HAP-1 (cell line): ENCODE measurements around the gene TMEM184A.

Experiments used
- DNase-seq, 2 experiments: peaks; one replicate each; pipeline ENCODE4 v3.0.0-alpha.2; 2016 to 2020; ENCODE audit warnings: low spot score in 2 of 2
- H3K27me3 ChIP-seq: fragments of 250-450 bp; sonication (Bioruptor Pico); 2 replicates; pipeline ENCODE4 v1.5.1; 2020; ENCODE audit warnings: low read depth, mild to moderate bottlenecking, moderate library complexity
- H3K36me3 ChIP-seq: fragments of 250-450 bp; sonication (Bioruptor Pico); replicated peaks from 2 replicates; pipeline ENCODE4 v1.5.1; 2020; ENCODE audit warnings: mild to moderate bottlenecking
- H3K4me1 ChIP-seq: fragments of 250-450 bp; sonication (Bioruptor Pico); 2 replicates; pipeline ENCODE4 v1.5.1; 2020; ENCODE audit warnings: mild to moderate bottlenecking
- H3K4me3 ChIP-seq: fragments of 250-450 bp; sonication (Bioruptor Pico); 2 replicates; pipeline ENCODE4 v1.5.1; 2020; ENCODE audit warnings: mild to moderate bottlenecking, moderate library complexity
- H3K9me3 ChIP-seq: fragments of 250-450 bp; sonication (Bioruptor Pico); 2 replicates; pipeline ENCODE4 v1.5.1; 2020; ENCODE audit warnings: mild to moderate bottlenecking, moderate library complexity
- in situ Hi-C: fragments of 300-500 bp; cut with MboI; formaldehyde crosslinking; loops from 3 replicates; pipeline ENCODE4 v1.14.3; 2020; ENCODE audit warnings: low sequenced_read_pairs, inconsistent platforms, mixed read lengths

Gene TMEM184A

GRCh38 chr7:1595027-1595426 lies 39.0 kb upstream of the TMEM184A start:
- peaks cover 44% of the 10 kb centered on the region for H3K27me3 ChIP-seq
- in situ Hi-C loops, result no loop called here
- DNase-seq, result no peak
- no peak overlapping the region for H3K4me3 ChIP-seq
- H3K4me1 ChIP-seq, result no peaks in the 10 kb centered on the region
- H3K36me3 ChIP-seq, result no peaks in the 10 kb centered on the region
- H3K9me3 ChIP-seq, result no peaks in the 10 kb centered on the region

- Histone ChIP-seq H3K4me1 (no peaks in the 10 kb centered on the region), H3K36me3 (no peaks in the 10 kb centered on the region), H3K9me3 (no peaks in the 10 kb centered on the region), H3K27me3 (peaks cover 55% of the 10 kb centered on the region), H3K4me3 (no peak overlapping the region)
- no peak for DNase-seq
- in situ Hi-C loops, result no loop called here
Observed at GRCh38 chr7:1593904-1594421, 38.0 kb upstream of the TMEM184A start.

- peaks cover 59% of the 10 kb centered on the region for H3K27me3 ChIP-seq
- in situ Hi-C loops, result no loop called here
- peak in 1 of 2 experiments; percentile 60 for DNase-seq
- H3K9me3 ChIP-seq, result no peaks in the 10 kb centered on the region
- no peaks in the 10 kb centered on the region for H3K4me1 ChIP-seq
- no peaks in the 10 kb centered on the region for H3K36me3 ChIP-seq
- H3K4me3 ChIP-seq, result no peak overlapping the region
Observed at GRCh38 chr7:1593091-1593866, 37.3 kb upstream of the TMEM184A start.

GRCh38 chr7:1592299-1592871 lies 36.4 kb upstream of the TMEM184A start:
- no peaks in the 10 kb centered on the region for H3K4me1 ChIP-seq
- no peaks in the 10 kb centered on the region for H3K36me3 ChIP-seq
- H3K27me3 ChIP-seq, result peaks cover 59% of the 10 kb centered on the region
- no peak overlapping the region for H3K4me3 ChIP-seq
- DNase-seq, result no peak
- no peaks in the 10 kb centered on the region for H3K9me3 ChIP-seq
- in situ Hi-C loops, result no loop called here

GRCh38 chr7:1591876-1592275 lies 35.9 kb upstream of the TMEM184A start:
- Histone ChIP-seq H3K4me3 (no peak overlapping the region), H3K9me3 (no peaks in the 10 kb centered on the region), H3K4me1 (no peaks in the 10 kb centered on the region), H3K36me3 (no peaks in the 10 kb centered on the region), H3K27me3 (peaks cover 56% of the 10 kb centered on the region)
- no peak for DNase-seq
- in situ Hi-C loops, result no loop called here

DNA sequence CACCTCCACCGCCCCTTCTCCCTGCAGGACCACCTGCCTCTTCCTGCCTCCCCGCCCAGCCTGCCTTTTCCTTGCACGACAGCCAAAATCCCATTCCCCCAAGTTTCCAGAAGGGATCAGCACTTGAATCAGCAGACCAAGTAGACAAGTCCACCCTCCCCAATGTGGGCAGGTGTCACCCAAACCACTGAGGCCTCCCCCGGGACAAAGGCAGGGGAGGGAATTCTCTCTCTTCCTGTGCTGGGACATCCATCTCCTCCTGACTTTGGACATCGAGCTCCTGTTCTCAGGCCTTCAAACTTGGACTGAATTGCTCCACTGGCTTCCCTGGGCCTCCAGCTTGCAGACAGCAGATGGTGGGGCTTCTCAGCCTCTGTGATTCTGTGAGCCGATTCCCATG lies 35.4 kb upstream of the TMEM184A start:
- in situ Hi-C loops, result no loop called here
- Histone ChIP-seq H3K36me3 (no peaks in the 10 kb centered on the region), H3K4me1 (no peaks in the 10 kb centered on the region), H3K27me3 (peaks cover 56% of the 10 kb centered on the region), H3K4me3 (no peak overlapping the region), H3K9me3 (no peaks in the 10 kb centered on the region)
- DNase-seq, result no peak

GRCh38 chr7:1590887-1591286 lies 34.9 kb upstream of the TMEM184A start:
- no peaks in the 10 kb centered on the region for H3K9me3 ChIP-seq
- DNase-seq, result no peak
- peaks cover 53% of the 10 kb centered on the region for H3K27me3 ChIP-seq
- in situ Hi-C loops, result no loop called here
- no peaks in the 10 kb centered on the region for H3K36me3 ChIP-seq
- H3K4me1 ChIP-seq, result no peaks in the 10 kb centered on the region
- H3K4me3 ChIP-seq, result no peak overlapping the region

DNA sequence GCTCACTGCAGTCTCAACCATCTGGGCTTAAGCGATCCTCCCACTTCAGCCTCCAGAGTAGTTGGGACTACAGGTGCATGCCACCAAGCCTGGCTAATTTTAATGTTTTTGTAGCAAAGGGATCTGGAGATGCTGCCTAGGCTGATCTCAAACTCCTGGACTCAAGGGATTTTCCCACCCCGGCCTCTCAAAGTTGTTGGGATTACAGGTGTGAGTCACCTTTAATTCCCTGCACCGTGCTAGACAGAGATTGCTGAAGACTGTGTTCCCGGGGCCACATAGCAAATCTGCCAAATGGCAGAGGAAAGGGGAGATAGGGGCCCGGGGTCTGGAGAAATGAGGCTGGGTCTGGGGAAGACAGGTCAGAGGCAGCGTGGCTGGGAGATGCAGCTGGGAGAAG lies 34.5 kb upstream of the TMEM184A start:
- Histone ChIP-seq H3K27me3 (peaks cover 53% of the 10 kb centered on the region), H3K9me3 (no peaks in the 10 kb centered on the region), H3K36me3 (no peaks in the 10 kb centered on the region), H3K4me1 (no peaks in the 10 kb centered on the region), H3K4me3 (no peak overlapping the region)
- no peak for DNase-seq
- in situ Hi-C loops, result no loop called here

GRCh38 chr7:1588978-1589377 lies 33.0 kb upstream of the TMEM184A start:
- no peak overlapping the region for H3K4me3 ChIP-seq
- H3K4me1 ChIP-seq, result no peaks in the 10 kb centered on the region
- DNase-seq, result no peak
- no peaks in the 10 kb centered on the region for H3K36me3 ChIP-seq
- H3K27me3 ChIP-seq, result peaks cover 53% of the 10 kb centered on the region
- H3K9me3 ChIP-seq, result no peaks in the 10 kb centered on the region
- in situ Hi-C loops, result no loop called here

- no peaks in the 10 kb centered on the region for H3K4me1 ChIP-seq
- no peaks in the 10 kb centered on the region for H3K9me3 ChIP-seq
- DNase-seq, result no peak
- H3K27me3 ChIP-seq, result peaks cover 42% of the 10 kb centered on the region
- in situ Hi-C loops, result no loop called here
- H3K4me3 ChIP-seq, result no peak overlapping the region
- H3K36me3 ChIP-seq, result no peaks in the 10 kb centered on the region
Observed at GRCh38 chr7:1587738-1588137, 31.7 kb upstream of the TMEM184A start.

GRCh38 chr7:1586827-1587705 lies 31.1 kb upstream of the TMEM184A start:
- Histone ChIP-seq H3K27me3 (peaks cover 35% of the 10 kb centered on the region), H3K4me1 (no peaks in the 10 kb centered on the region), H3K36me3 (no peaks in the 10 kb centered on the region), H3K4me3 (no peak overlapping the region), H3K9me3 (no peaks in the 10 kb centered on the region)
- no peak for DNase-seq
- in situ Hi-C loops, result no loop called here

DNA sequence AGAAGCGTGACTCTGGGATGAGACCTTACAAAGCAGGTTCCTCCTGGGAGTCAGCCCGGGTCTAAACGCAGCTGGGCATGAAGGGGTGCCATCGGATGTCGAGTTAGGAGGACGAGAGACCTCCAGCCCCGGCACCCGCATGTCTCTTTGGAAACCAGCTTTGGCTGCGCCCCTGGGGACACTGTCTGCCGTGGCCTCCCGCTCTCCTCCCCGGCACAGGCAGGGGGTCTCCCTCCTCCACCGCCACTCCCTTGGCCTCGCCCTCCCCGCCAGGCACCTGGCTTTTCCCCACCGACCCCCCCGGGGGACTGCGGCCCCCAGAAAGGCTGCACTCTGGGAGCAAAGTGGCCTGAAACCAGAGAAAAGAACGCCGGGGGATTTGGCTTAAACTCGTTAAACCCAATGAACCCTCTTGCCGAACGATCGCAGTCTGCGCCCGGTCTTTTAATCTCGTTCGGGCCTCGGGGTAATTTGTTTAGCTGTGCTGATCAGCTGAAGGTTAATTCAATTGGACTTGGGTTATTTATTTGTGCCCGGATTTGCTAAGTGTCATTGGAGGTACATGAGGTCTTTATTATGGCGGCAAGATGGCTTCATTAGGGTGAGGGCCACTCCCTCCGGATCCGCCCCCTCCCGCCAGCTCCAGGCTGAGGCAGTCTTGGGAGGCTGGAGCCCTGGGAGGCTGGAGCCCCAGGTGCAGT lies 30.3 kb upstream of the TMEM184A start:
- in situ Hi-C loops, result no loop called here
- Histone ChIP-seq H3K36me3 (no peaks in the 10 kb centered on the region), H3K27me3 (peaks cover 27% of the 10 kb centered on the region), H3K4me3 (no peak overlapping the region), H3K4me1 (no peaks in the 10 kb centered on the region), H3K9me3 (no peaks in the 10 kb centered on the region)
- DNase-seq, result no peak

- Histone ChIP-seq H3K27me3 (peaks cover 18% of the 10 kb centered on the region), H3K9me3 (no peaks in the 10 kb centered on the region), H3K4me3 (no peak overlapping the region), H3K4me1 (no peaks in the 10 kb centered on the region), H3K36me3 (no peaks in the 10 kb centered on the region)
- in situ Hi-C loops, result no loop called here
- no peak for DNase-seq
Observed at GRCh38 chr7:1585142-1585981, 29.4 kb upstream of the TMEM184A start.
